HK-2 (cell line): Measurements from ENCODE around the gene RAC2.

Source experiments
- DNase-seq: peaks from one replicate; pipeline ENCODE4 v3.0.0-alpha.2; 2018; ENCODE audit not compliant: unreplicated experiment

Gene RAC2

GRCh38 chr22:37221424-37222333, 22.4 kb downstream of the RAC2 start:
- DNase-seq: no peak

GRCh38 chr22:37220543-37220981, 23.5 kb downstream of the RAC2 start:
- DNase-seq: no peak

GRCh38 chr22:37219533-37219932, 24.5 kb downstream of the RAC2 start:
- DNase-seq: no peak

GRCh38 chr22:37218771-37219411, 25.2 kb downstream of the RAC2 start:
- DNase-seq: no peak

GRCh38 chr22:37218399-37218770, 25.7 kb downstream of the RAC2 start:
- DNase-seq: no peak

- DNase-seq: no peak
Measured at GRCh38 chr22:37215890-37216289, 28.2 kb downstream of the RAC2 start.

GRCh38 chr22:37214731-37215030, 29.4 kb downstream of the RAC2 start:
- no peak for DNase-seq

- no peak for DNase-seq
Measured at GRCh38 chr22:37213941-37214730, 29.9 kb downstream of the RAC2 start.

- DNase-seq: no peak
Measured at GRCh38 chr22:37213218-37213855, 30.7 kb downstream of the RAC2 start.

GRCh38 chr22:37212174-37212906, 31.7 kb downstream of the RAC2 start, which contains the start of gene SSTR3:
TSS of gene SSTR3 (minus strand) at chr22:37212477. CDS start at chr22:37207803, 4,674 bp downstream.
- no peak for DNase-seq

- no peak for DNase-seq
Measured at GRCh38 chr22:37211866-37212173, 32.2 kb downstream of the RAC2 start.

GRCh38 chr22:37211075-37211865, 32.8 kb downstream of the RAC2 start:
- no peak for DNase-seq

GRCh38 chr22:37210041-37210803, 33.8 kb downstream of the RAC2 start:
- no peak for DNase-seq

- no peak for DNase-seq
Measured at GRCh38 chr22:37209140-37209845, 34.8 kb downstream of the RAC2 start.

- no peak for DNase-seq
Measured at GRCh38 chr22:37208401-37209139, 35.5 kb downstream of the RAC2 start.

- DNase-seq: no peak
Measured at GRCh38 chr22:37207981-37208380, 36.1 kb downstream of the RAC2 start.

GRCh38 chr22:37206841-37207821, 36.9 kb downstream of the RAC2 start:
- no peak for DNase-seq
